ENCODE results near the gene ARRDC1. TPM values are rescaled to one million over a fixed set of nuclear protein-coding genes. Genes with fewer than 3 reads are reported as not detected.

The ARRDC1 gene
- total and polyA plus RNA-seq, 9 of the 15 experiments (the other 6 are each of a cell fraction or from before 2014, with no cell fraction given) = 0.21 to 45.3 (median 18.6) TPM

GRCh38 chr9:137588891-137589290 is 16.6 kb upstream of the ARRDC1 start:
- peaks cover 27 to 58% of the 10 kb centered on the region in 2 experiments; a peak in 4 of 5 replicates for H3K4me1 ChIP-seq (replicated peaks in 1 of 2; ENCODE audit: control insufficient read depth in 2 of 2, insufficient read depth in 2 of 2, low read length in 2 of 2)
- peak overlapping the region; percentile 82 to 99 for H3K9ac ChIP-seq (ENCODE audit: insufficient read depth in 1 of 2, low read depth in 2 of 2, low read length in 2 of 2)
- peak overlapping the region; percentile 76; the same call in 2 of the 3 replicates for H3K27ac ChIP-seq (ENCODE audit: extremely low read depth, low read depth, low read length)
- peak overlapping the region; percentile 92 for H3K4me2 ChIP-seq (ENCODE audit: insufficient read depth, low read length)
- peak overlapping the region; percentile 73; the same call in 1 of the 2 replicates for H3K4me3 ChIP-seq
- no peaks in the 10 kb centered on the region for H3K9me3 ChIP-seq (replicated peaks; ENCODE audit: control insufficient read depth, insufficient read depth, low read depth, low read length)
- DNase-seq (ENCODE audit: extremely low read depth in 1 of 4, low spot score in 3 of 4) = no peak
- TSS peak; percentile 56 for BruUV-seq (replicated peaks)
- WGBS (ENCODE audit: insufficient coverage, low coverage, missing lambda C conversion rate) = 84% methylated on average over 6 of the region's 6 CpGs
- H4K20me1 ChIP-seq (replicated peaks; ENCODE audit: control insufficient read depth, insufficient read depth, low read length) = peaks cover 19% of the 10 kb centered on the region; the same call in 1 of the 2 replicates
- H3K36me3 ChIP-seq (ENCODE audit: control insufficient read depth, insufficient read depth, low read length) = peaks cover 52% of the 10 kb centered on the region; the same call in 2 of the 3 replicates
- FAIRE-seq = no peak
- peaks cover 35% of the 10 kb centered on the region for H3K79me2 ChIP-seq (ENCODE audit: control insufficient read depth, insufficient read depth, low read length)
- TF ChIP-seq GTF2F1 (IDR thresholded peaks at IDR 0.05; ENCODE audit: low read depth, low read length) = no peak
- no peak for TF ChIP-seq ARID2 (IDR thresholded peaks at IDR 0.05)
- TF ChIP-seq CREB3 (tag; conservative IDR thresholded peaks at IDR 0.05; ENCODE audit: low read depth) = no peak
- TF ChIP-seq SETDB1 (IDR thresholded peaks at IDR 0.05; ENCODE audit: low read length) = no peak
- no peak for TF ChIP-seq ZMIZ1 (IDR thresholded peaks at IDR 0.05; ENCODE audit: low read depth in 2 of 2, low read length in 2 of 2)
- TF ChIP-seq NBN (IDR thresholded peaks at IDR 0.05; ENCODE audit: low read depth) = no peak
- no peak for TF ChIP-seq ZSCAN32 (CRISPR knock-in tag; IDR thresholded peaks at IDR 0.05)
- no peak for TF ChIP-seq ESRRB (CRISPR knock-in tag; IDR thresholded peaks at IDR 0.05; ENCODE audit: borderline replicate concordance)
- ChIA-PET CTCF (ENCODE audit: low intra/inter-chr PET ratio) (no interaction called here), POLR2A (interaction anchor here (0.7 to 1.3 kb wide), 6 partner anchors 9 to 164 kb away, joined by 3 to 6 read pairs (median 3); partner anchors contain the start of gene DPH7)
- in situ Hi-C loops (cut with MboI) (no loop called here), intact Hi-C loops (cut with micrococcal nuclease) (loop anchor here (10.0 kb wide), 1 partner anchor 86 kb away; no protein-coding TSS in a partner anchor)
- H2AFZ ChIP-seq (ENCODE audit: low read depth, low read length) = no peak overlapping the region
- ATAC-seq = no peak
- H3K27me3 ChIP-seq (ENCODE audit: control insufficient read depth in 2 of 2, insufficient read depth in 2 of 2, low read length in 2 of 2) = no peaks in the 10 kb centered on the region
- H3K9me1 ChIP-seq (ENCODE audit: control insufficient read depth, insufficient read depth, low read length) = no peaks in the 10 kb centered on the region

Measured in K562 (cell line).